OCI-LY3 (cell line): Measurements from ENCODE around the gene MBNL1.

Experiments used
- EZH2phosphoT487 ChIP-seq: fragments of 200-600 bp; shearing (Covaris generic); IDR thresholded peaks from 2 replicates; pipeline ENCODE4 v1.6.1; 2018; ENCODE audit warnings: antibody characterized with exemption, mixed run types, low read depth
- TF ChIP-seq, protein P1 (sequence below): fragments of 200-600, 300-600 bp; sonication (generic); IDR thresholded peaks from 2 replicates; pipeline ENCODE4 v1.5.1; 2014; ENCODE audit warnings: antibody characterized with exemption, low read length, low read depth

DNA sequence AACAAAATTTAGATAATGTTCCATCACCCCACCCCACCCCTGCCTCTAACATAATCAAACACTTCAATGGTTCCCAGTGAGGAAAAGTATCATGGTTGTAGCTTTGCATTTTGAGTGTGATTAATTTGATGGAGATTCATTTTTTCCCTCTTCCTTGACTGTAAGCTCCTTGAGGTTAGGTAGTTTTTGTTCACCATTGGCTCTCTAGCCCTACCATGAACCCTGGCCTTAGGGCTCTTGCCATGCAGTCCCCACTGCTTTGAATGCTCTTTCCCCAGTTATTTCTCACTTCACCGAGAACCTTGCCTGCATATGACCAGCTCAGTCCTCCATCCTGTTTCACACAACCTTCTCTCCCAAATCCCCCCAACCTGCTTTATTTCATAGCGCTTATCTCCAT, 5.0 kb upstream of the MBNL1 start:
- TF ChIP-seq, protein P1, sequence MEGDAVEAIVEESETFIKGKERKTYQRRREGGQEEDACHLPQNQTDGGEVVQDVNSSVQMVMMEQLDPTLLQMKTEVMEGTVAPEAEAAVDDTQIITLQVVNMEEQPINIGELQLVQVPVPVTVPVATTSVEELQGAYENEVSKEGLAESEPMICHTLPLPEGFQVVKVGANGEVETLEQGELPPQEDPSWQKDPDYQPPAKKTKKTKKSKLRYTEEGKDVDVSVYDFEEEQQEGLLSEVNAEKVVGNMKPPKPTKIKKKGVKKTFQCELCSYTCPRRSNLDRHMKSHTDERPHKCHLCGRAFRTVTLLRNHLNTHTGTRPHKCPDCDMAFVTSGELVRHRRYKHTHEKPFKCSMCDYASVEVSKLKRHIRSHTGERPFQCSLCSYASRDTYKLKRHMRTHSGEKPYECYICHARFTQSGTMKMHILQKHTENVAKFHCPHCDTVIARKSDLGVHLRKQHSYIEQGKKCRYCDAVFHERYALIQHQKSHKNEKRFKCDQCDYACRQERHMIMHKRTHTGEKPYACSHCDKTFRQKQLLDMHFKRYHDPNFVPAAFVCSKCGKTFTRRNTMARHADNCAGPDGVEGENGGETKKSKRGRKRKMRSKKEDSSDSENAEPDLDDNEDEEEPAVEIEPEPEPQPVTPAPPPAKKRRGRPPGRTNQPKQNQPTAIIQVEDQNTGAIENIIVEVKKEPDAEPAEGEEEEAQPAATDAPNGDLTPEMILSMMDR = no peak
- no peak for TF ChIP-seq EZH2phosphoT487
